ENCODE results near the gene IGFL4.
A peak's percentile ranks its signal among the peaks of the same experiment; 100 is the strongest.

IGFL4 gene

DNA sequence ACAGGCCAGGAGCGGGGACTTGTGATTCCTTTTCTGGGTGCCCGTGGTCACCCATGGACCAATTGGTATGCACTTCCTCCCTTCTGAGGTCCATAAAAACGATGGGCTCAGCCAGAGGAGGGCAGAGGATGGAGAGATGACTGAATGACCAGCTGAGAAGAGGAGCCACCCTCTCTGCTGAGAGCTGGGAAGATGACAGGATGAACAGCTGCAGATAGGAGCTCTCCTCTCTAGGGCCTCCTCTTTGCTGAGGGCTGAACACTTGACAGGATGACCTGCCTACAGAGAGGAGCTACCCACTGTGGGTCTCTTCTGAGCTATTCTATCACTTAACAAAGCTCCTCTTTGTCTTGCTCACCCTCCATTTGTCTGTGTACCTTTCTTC lies 4.1 kb downstream of the IGFL4 start (continued):
- TF ChIP-seq, protein P1, sequence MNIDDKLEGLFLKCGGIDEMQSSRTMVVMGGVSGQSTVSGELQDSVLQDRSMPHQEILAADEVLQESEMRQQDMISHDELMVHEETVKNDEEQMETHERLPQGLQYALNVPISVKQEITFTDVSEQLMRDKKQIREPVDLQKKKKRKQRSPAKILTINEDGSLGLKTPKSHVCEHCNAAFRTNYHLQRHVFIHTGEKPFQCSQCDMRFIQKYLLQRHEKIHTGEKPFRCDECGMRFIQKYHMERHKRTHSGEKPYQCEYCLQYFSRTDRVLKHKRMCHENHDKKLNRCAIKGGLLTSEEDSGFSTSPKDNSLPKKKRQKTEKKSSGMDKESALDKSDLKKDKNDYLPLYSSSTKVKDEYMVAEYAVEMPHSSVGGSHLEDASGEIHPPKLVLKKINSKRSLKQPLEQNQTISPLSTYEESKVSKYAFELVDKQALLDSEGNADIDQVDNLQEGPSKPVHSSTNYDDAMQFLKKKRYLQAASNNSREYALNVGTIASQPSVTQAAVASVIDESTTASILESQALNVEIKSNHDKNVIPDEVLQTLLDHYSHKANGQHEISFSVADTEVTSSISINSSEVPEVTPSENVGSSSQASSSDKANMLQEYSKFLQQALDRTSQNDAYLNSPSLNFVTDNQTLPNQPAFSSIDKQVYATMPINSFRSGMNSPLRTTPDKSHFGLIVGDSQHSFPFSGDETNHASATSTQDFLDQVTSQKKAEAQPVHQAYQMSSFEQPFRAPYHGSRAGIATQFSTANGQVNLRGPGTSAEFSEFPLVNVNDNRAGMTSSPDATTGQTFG (tag by site-specific recombination; IDR thresholded peaks at IDR 0.05; ENCODE audit: borderline replicate concordance): no peak
- TF ChIP-seq ZNF155 (tag by site-specific recombination; IDR thresholded peaks at IDR 0.05) (no peak), ZNF529 (tag by site-specific recombination; IDR thresholded peaks at IDR 0.05; ENCODE audit: insufficient replicate concordance) (no peak), ZNF521 (tag by site-specific recombination; IDR thresholded peaks at IDR 0.05) (no peak), MZF1 (tag by site-specific recombination; IDR thresholded peaks at IDR 0.05; ENCODE audit: borderline replicate concordance) (no peak)
- TF ChIP-seq, protein P2, sequence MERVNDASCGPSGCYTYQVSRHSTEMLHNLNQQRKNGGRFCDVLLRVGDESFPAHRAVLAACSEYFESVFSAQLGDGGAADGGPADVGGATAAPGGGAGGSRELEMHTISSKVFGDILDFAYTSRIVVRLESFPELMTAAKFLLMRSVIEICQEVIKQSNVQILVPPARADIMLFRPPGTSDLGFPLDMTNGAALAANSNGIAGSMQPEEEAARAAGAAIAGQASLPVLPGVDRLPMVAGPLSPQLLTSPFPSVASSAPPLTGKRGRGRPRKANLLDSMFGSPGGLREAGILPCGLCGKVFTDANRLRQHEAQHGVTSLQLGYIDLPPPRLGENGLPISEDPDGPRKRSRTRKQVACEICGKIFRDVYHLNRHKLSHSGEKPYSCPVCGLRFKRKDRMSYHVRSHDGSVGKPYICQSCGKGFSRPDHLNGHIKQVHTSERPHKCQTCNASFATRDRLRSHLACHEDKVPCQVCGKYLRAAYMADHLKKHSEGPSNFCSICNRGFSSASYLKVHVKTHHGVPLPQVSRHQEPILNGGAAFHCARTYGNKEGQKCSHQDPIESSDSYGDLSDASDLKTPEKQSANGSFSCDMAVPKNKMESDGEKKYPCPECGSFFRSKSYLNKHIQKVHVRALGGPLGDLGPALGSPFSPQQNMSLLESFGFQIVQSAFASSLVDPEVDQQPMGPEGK (tag by site-specific recombination; IDR thresholded peaks at IDR 0.05): no peak

DNA sequence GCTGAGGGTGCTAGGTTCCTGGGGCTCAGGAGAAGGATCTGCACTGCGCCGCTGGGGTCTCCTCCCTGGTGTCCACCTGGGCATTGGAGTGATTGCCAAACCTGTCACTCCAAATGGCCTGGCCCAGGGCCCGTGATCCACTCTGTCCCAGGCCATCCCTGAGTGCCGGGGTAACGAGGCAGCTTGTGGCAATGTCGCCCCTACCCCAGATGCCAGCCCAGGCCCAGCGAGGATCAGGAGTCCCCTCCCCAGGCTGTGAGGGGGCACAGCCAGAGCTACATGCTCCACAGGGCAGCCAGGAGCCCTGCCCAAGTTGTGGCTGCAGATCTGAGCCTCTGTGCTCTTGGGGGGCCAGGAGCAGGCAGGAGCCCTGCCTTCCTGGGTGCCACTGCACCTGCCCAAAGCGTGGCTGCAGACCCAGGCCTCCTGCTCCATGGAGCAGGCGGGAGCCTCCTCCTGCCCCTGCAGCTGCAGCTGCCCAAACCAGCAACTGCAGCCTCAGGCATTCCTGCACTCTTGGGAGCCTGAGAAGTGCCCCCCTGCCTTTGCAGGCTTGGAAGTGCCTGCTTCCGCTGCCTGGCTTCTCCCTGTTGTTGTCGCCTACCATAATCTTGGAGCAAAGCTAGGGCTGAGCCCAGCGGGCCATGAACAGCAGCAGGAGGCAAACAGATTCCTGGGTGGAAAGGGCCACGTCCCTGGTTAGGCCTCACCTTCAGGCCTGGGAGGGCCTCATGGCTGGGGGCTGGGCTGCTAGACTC lies 4.6 kb downstream of the IGFL4 start:
- H3K4me1 ChIP-seq (ENCODE audit: control insufficient read depth, insufficient read depth, low read length): peaks cover 9% of the 10 kb centered on the region
- H3K36me3 ChIP-seq (ENCODE audit: control insufficient read depth in 2 of 2, insufficient read depth in 1 of 2, low read length in 2 of 2): no peaks in the 10 kb centered on the region
- no peak overlapping the region for H3K4me3 ChIP-seq (ENCODE audit: low read depth, low read length)
- H3K9me3 ChIP-seq (ENCODE audit: control insufficient read depth, insufficient read depth, low read depth, low read length): no peaks in the 10 kb centered on the region
- ChIA-PET POLR2A (interaction anchor here (0.8 kb wide), 1 partner anchor 32 kb away, joined by 3 read pairs; no protein-coding TSS in a partner anchor), CTCF (interaction anchor here (0.6 to 21.8 kb wide), 5 partner anchors 7 to 230 kb away, joined by 3 to 625 read pairs (median 6); no protein-coding TSS in a partner anchor)
- no peak overlapping the region for H3K27ac ChIP-seq (ENCODE audit: extremely low read depth, low read depth, low read length)
- TF ChIP-seq ZIC2 (tag by site-specific recombination; IDR thresholded peaks at IDR 0.05) (peak; percentile 84), ZNF211 (tag by site-specific recombination; IDR thresholded peaks at IDR 0.05; ENCODE audit: low read depth) (no peak), ZBTB20 (tag by site-specific recombination; IDR thresholded peaks at IDR 0.05) (peak; percentile 74), WT1 (tag by site-specific recombination; IDR thresholded peaks at IDR 0.05) (no peak)

DNA sequence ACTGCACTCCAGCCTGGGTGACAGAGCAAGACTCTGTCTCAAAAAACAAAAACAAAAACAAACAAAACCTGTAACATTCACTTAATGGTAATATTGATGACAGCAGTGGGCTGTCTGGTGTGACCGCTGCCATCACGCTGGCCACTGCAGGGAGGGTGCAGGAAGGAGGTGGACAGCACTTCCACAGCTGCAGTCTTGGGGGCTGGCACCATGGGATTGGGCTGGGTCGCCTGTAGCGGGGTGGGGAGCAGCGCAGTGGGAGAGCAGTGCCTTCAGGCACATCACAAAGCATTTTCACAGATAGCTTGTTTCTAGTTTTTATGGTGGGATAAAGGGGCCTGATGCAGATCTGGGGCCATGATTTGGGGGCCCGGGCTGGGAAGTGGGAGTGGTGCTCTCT lies 5.3 kb downstream of the IGFL4 start:
- no peak overlapping the region for H3K27ac ChIP-seq (ENCODE audit: extremely low read depth, low read depth, low read length)
- H3K9me3 ChIP-seq (ENCODE audit: control insufficient read depth, insufficient read depth, low read depth, low read length): no peaks in the 10 kb centered on the region
- peaks cover 12% of the 10 kb centered on the region for H3K4me1 ChIP-seq (ENCODE audit: control insufficient read depth, insufficient read depth, low read length)
- H3K4me3 ChIP-seq (ENCODE audit: low read depth, low read length): no peak overlapping the region
- ChIA-PET CTCF (interaction anchor here (0.6 to 21.8 kb wide), 2 partner anchors 44 to 230 kb away, joined by 3 to 625 read pairs; no protein-coding TSS in a partner anchor), POLR2A (no interaction called here)
- H3K36me3 ChIP-seq (ENCODE audit: control insufficient read depth in 2 of 2, insufficient read depth in 1 of 2, low read length in 2 of 2): no peaks in the 10 kb centered on the region
- TF ChIP-seq ZNF366 (tag by site-specific recombination; conservative IDR thresholded peaks at IDR 0.05) (no peak), ZNF510 (tag by site-specific recombination; IDR thresholded peaks at IDR 0.05; ENCODE audit: insufficient replicate concordance) (no peak), ZNF37A (tag by site-specific recombination; IDR thresholded peaks at IDR 0.05) (no peak), ZNF248 (tag by site-specific recombination; IDR thresholded peaks at IDR 0.05) (no peak), ZNF202 (tag by site-specific recombination; IDR thresholded peaks at IDR 0.05; ENCODE audit: borderline replicate concordance) (no peak), ZNF830 (tag by site-specific recombination; IDR thresholded peaks at IDR 0.05; ENCODE audit: low read depth) (no peak), ZNF155 (tag by site-specific recombination; IDR thresholded peaks at IDR 0.05) (no peak), SCRT2 (tag by site-specific recombination; IDR thresholded peaks at IDR 0.05) (no peak), ZNF121 (tag by site-specific recombination; IDR thresholded peaks at IDR 0.05) (no peak), ZNF221 (tag by site-specific recombination; IDR thresholded peaks at IDR 0.05; ENCODE audit: borderline replicate concordance) (no peak)
- TF ChIP-seq, protein P3, sequence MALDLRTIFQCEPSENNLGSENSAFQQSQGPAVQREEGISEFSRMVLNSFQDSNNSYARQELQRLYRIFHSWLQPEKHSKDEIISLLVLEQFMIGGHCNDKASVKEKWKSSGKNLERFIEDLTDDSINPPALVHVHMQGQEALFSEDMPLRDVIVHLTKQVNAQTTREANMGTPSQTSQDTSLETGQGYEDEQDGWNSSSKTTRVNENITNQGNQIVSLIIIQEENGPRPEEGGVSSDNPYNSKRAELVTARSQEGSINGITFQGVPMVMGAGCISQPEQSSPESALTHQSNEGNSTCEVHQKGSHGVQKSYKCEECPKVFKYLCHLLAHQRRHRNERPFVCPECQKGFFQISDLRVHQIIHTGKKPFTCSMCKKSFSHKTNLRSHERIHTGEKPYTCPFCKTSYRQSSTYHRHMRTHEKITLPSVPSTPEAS (tag by site-specific recombination; IDR thresholded peaks at IDR 0.05): no peak
- TF ChIP-seq, protein P4, sequence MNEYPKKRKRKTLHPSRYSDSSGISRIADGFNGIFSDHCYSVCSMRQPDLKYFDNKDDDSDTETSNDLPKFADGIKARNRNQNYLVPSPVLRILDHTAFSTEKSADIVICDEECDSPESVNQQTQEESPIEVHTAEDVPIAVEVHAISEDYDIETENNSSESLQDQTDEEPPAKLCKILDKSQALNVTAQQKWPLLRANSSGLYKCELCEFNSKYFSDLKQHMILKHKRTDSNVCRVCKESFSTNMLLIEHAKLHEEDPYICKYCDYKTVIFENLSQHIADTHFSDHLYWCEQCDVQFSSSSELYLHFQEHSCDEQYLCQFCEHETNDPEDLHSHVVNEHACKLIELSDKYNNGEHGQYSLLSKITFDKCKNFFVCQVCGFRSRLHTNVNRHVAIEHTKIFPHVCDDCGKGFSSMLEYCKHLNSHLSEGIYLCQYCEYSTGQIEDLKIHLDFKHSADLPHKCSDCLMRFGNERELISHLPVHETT (tag by site-specific recombination; IDR thresholded peaks at IDR 0.05): no peak
- TF ChIP-seq, protein P5, sequence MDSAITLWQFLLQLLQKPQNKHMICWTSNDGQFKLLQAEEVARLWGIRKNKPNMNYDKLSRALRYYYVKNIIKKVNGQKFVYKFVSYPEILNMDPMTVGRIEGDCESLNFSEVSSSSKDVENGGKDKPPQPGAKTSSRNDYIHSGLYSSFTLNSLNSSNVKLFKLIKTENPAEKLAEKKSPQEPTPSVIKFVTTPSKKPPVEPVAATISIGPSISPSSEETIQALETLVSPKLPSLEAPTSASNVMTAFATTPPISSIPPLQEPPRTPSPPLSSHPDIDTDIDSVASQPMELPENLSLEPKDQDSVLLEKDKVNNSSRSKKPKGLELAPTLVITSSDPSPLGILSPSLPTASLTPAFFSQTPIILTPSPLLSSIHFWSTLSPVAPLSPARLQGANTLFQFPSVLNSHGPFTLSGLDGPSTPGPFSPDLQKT (IDR thresholded peaks at IDR 0.05; ENCODE audit: borderline replicate concordance, low read depth, low read length): no peak
